ENCODE measurements around the gene HTT. TPM values are rescaled to one million over a fixed set of nuclear protein-coding genes. Genes with fewer than 3 reads are reported as not detected.

HTT gene
- polyA plus RNA-seq, 3 donors = 1.8 to 27.1 (median 3.0) TPM

- H3K36me3 ChIP-seq (replicated peaks in 1 of 2; ENCODE audit: control insufficient read depth in 1 of 2, insufficient read depth in 2 of 2, low read length in 2 of 2) = peaks cover 56 to 77% of the 10 kb centered on the region in 2 donors
- H3K9me3 Mint-ChIP-seq = peaks cover 0 to 2% (median 0%) of the 10 kb centered on the region in 7 donors
- no peaks in the 10 kb centered on the region for H3K79me2 ChIP-seq (ENCODE audit: insufficient read depth, low read length)
- H3K4me3 Mint-ChIP-seq = no peak overlapping the region
- no peak for TF ChIP-seq CTCF (IDR thresholded peaks at IDR 0.05)
- H3K36me3 Mint-ChIP-seq = peaks cover 66 to 77% of the 10 kb centered on the region in 2 donors
- no peak overlapping the region for H3K4me2 ChIP-seq (replicated peaks; ENCODE audit: extremely low read depth, low read length, poor library complexity, severe bottlenecking)
- peaks cover 3% of the 10 kb centered on the region for H3K4me1 Mint-ChIP-seq
- 81% methylated on average over 6 of the region's 13 CpGs for WGBS (ENCODE audit: insufficient coverage)
- H3K4me3 ChIP-seq (replicated peaks in 1 of 3; ENCODE audit: low read depth in 2 of 3, low read length in 3 of 3) = no peak overlapping the region
- H3K27me3 ChIP-seq (ENCODE audit: control insufficient read depth in 2 of 2, insufficient read depth in 2 of 2, low read length in 2 of 2) = no peaks in the 10 kb centered on the region
- no peaks in the 10 kb centered on the region for H3K4me1 ChIP-seq (ENCODE audit: control insufficient read depth in 1 of 2, insufficient read depth in 2 of 2, low read length in 2 of 2)
- no peak overlapping the region for H2AFZ ChIP-seq (ENCODE audit: insufficient read depth, low read depth, low read length, poor library complexity, severe bottlenecking)
- intact Hi-C loops (cut with micrococcal nuclease) = no loop called here
- H3K9ac ChIP-seq (ENCODE audit: insufficient read depth, low read length, poor library complexity, severe bottlenecking) = no peak overlapping the region
- peak overlapping the region in 1 of 2 donors; percentile 20 for H3K27ac ChIP-seq (ENCODE audit: low read depth in 1 of 2, low read length in 2 of 2)
- H4K20me1 ChIP-seq (ENCODE audit: insufficient read depth, low read length) = no peaks in the 10 kb centered on the region
- no peak for DNase-seq
- H3K9me3 ChIP-seq (replicated peaks in 1 of 2; ENCODE audit: control insufficient read depth in 1 of 2, insufficient read depth in 1 of 2, low read length in 2 of 2) = no peaks in the 10 kb centered on the region
- no peaks in the 10 kb centered on the region for H3K27me3 Mint-ChIP-seq (ENCODE audit: low read depth in 3 of 3)
- peak overlapping the region in 1 of 7 donors; percentile 49 for H3K27ac Mint-ChIP-seq
Measured at GRCh38 chr4:3240936-3241522, 166.5 kb downstream of the HTT start.

- Histone ChIP-seq H3K27me3 (ENCODE audit: control insufficient read depth in 2 of 2, insufficient read depth in 2 of 2, low read length in 2 of 2) (no peaks in the 10 kb centered on the region), H2AFZ (ENCODE audit: insufficient read depth, low read depth, low read length, poor library complexity, severe bottlenecking) (no peak overlapping the region), H3K79me2 (ENCODE audit: insufficient read depth, low read length) (no peaks in the 10 kb centered on the region), H3K4me3 (replicated peaks in 1 of 3; ENCODE audit: low read depth in 2 of 3, low read length in 3 of 3) (no peak overlapping the region), H3K4me2 (replicated peaks; ENCODE audit: extremely low read depth, low read length, poor library complexity, severe bottlenecking) (no peak overlapping the region), H3K27ac (ENCODE audit: low read depth in 1 of 2, low read length in 2 of 2) (no peak overlapping the region), H4K20me1 (ENCODE audit: insufficient read depth, low read length) (no peaks in the 10 kb centered on the region), H3K4me1 (ENCODE audit: control insufficient read depth in 1 of 2, insufficient read depth in 2 of 2, low read length in 2 of 2) (no peaks in the 10 kb centered on the region), H3K36me3 (replicated peaks in 1 of 2; ENCODE audit: control insufficient read depth in 1 of 2, insufficient read depth in 2 of 2, low read length in 2 of 2) (peaks cover 47 to 69% of the 10 kb centered on the region in 2 donors), H3K9ac (ENCODE audit: insufficient read depth, low read length, poor library complexity, severe bottlenecking) (no peak overlapping the region), H3K9me3 (replicated peaks in 1 of 2; ENCODE audit: control insufficient read depth in 1 of 2, insufficient read depth in 1 of 2, low read length in 2 of 2) (no peaks in the 10 kb centered on the region)
- no peak for DNase-seq
- peaks cover 57 to 67% of the 10 kb centered on the region in 2 donors for H3K36me3 Mint-ChIP-seq
- no peak overlapping the region for H3K4me3 Mint-ChIP-seq
- H3K27me3 Mint-ChIP-seq (ENCODE audit: low read depth in 3 of 3) = no peaks in the 10 kb centered on the region
- peaks cover 0 to 2% (median 0%) of the 10 kb centered on the region in 7 donors for H3K9me3 Mint-ChIP-seq
- 94% methylated on average over 16 of the region's 17 CpGs for WGBS (ENCODE audit: insufficient coverage)
- no peak for TF ChIP-seq CTCF (IDR thresholded peaks at IDR 0.05)
- H3K27ac Mint-ChIP-seq = peak overlapping the region in 2 of 7 donors; percentile 37
- H3K4me1 Mint-ChIP-seq = peaks cover 5% of the 10 kb centered on the region
- intact Hi-C loops (cut with micrococcal nuclease) = no loop called here
Measured at GRCh38 chr4:3241898-3242524, 167.5 kb downstream of the HTT start.
